IPS DF 4.7 (cell line): ENCODE data around the gene POU2AF2.
"Not testable (repeated sequence)": the region's sequence is repeated elsewhere in the genome, so short reads cannot be mapped to it uniquely, and the experiment has no call there.

Experiments
- DNase-seq: peaks from one replicate; pipeline ENCODE4 v3.0.0-alpha.2; 2013; ENCODE audit warnings: low spot score; ENCODE audit errors: extremely low read depth

The POU2AF2 gene

GRCh38 chr11:111245425-111245824 lies at the start of gene POU2AF2:
Gene POU2AF2, plus strand, starts transcription at chr11:111245725. Its CDS starts 129 bp downstream, at chr11:111245854.
- DNase-seq = no peak

- no peak for DNase-seq
Measured at GRCh38 chr11:111200010-111200534, 45.5 kb upstream of the POU2AF2 start.

- DNase-seq = no peak
Measured at GRCh38 chr11:111204211-111204610, 41.3 kb upstream of the POU2AF2 start.

- DNase-seq = no peak
Measured at GRCh38 chr11:111205632-111206385, 39.7 kb upstream of the POU2AF2 start.

GRCh38 chr11:111206472-111206871 lies 39.1 kb upstream of the POU2AF2 start:
- DNase-seq = no peak

GRCh38 chr11:111207213-111207612 lies 38.3 kb upstream of the POU2AF2 start:
- no peak for DNase-seq

GRCh38 chr11:111209543-111210355 lies 35.8 kb upstream of the POU2AF2 start:
- DNase-seq = no peak

- DNase-seq = no peak
Measured at GRCh38 chr11:111213256-111213655, 32.3 kb upstream of the POU2AF2 start.

- DNase-seq = no peak
Measured at GRCh38 chr11:111220721-111221120, 24.8 kb upstream of the POU2AF2 start.

- DNase-seq = no peak
Measured at GRCh38 chr11:111221208-111221607, 24.3 kb upstream of the POU2AF2 start.

GRCh38 chr11:111221936-111222335 lies 23.6 kb upstream of the POU2AF2 start:
- not testable (repeated sequence) for DNase-seq

GRCh38 chr11:111222821-111223455 lies 22.6 kb upstream of the POU2AF2 start:
- not testable (repeated sequence) for DNase-seq

- no peak for DNase-seq
Measured at GRCh38 chr11:111225881-111226280, 19.6 kb upstream of the POU2AF2 start.

GRCh38 chr11:111229604-111230003 lies 15.9 kb upstream of the POU2AF2 start:
- DNase-seq = no peak

GRCh38 chr11:111230122-111230465 lies 15.4 kb upstream of the POU2AF2 start:
- DNase-seq = no peak

GRCh38 chr11:111231836-111232235 lies 13.7 kb upstream of the POU2AF2 start:
- DNase-seq = no peak

- no peak for DNase-seq
Measured at GRCh38 chr11:111236383-111236782, 9.1 kb upstream of the POU2AF2 start.

- no peak for DNase-seq
Measured at GRCh38 chr11:111237926-111238325, 7.6 kb upstream of the POU2AF2 start.

GRCh38 chr11:111246956-111247355 lies 1.4 kb downstream of the POU2AF2 start:
- DNase-seq = no peak

- DNase-seq = no peak
Measured at GRCh38 chr11:111250936-111251335, 5.4 kb downstream of the POU2AF2 start.

- DNase-seq = no peak
Measured at GRCh38 chr11:111253131-111253530, 7.6 kb downstream of the POU2AF2 start.

- DNase-seq = no peak
Measured at GRCh38 chr11:111253630-111254029, 8.1 kb downstream of the POU2AF2 start.
